Esophagus squamous epithelium (tissue), 4 donors: Measurements from ENCODE around the gene LBHD2.

ENCODE experiments used
- POLR2A ChIP-seq, 4 donors: fragments of 450-650 bp; IDR thresholded peaks; one replicate each; pipeline ENCODE4 v1.6.1; 2017; ENCODE audit warnings: antibody characterized with exemption in 4 of 4, mild to moderate bottlenecking in 4 of 4, moderate library complexity in 3 of 4
- TF ChIP-seq, protein P1 (sequence below), 6 experiments: fragments of 450-650 bp in 4 of 6; fragments of 200-600 bp in 2 of 6; sonication (generic) in 2 of 6; IDR thresholded peaks; one replicate each; pipeline ENCODE4 v1.5.1; 2016 to 2019; ENCODE audit warnings: antibody characterized with exemption in 6 of 6, mild to moderate bottlenecking in 4 of 6, moderate library complexity in 4 of 6

DNA sequence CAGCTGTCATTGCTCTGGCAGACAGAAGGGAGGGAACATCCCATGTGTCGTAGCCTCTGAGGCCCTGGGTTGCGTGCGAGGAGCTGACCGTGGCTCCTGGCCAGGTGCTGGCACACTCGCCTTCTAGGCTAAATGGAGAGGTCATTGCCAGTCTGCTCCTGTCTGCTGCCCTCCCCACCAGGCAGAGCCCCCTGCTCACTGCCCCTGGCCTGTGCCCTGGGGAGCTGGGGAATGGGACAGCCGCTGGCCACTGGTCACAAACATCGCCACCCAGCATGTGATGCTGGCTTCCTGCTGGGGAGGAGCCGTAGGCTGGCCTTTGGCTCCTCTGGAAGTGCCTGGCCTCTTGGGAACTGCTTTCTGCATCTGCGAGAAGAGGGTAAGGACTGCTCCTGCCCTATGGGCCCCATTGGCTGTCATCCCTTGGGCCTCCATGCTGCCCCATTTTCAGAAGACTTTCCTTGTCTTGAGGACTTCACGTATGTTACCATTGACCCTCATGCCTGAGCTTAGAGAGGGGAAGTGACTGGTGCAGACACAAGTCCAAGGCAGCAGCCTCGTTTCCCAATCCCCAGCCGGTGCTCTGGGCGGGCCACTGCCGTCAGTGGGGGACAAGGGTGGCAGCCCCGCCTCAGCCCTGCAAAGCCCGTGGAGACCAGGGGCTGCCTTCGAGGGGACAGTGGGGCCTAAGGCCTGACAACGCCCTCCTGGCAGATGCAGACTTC lies 37.3 kb downstream of the LBHD2 start:
- TF ChIP-seq, protein P1, sequence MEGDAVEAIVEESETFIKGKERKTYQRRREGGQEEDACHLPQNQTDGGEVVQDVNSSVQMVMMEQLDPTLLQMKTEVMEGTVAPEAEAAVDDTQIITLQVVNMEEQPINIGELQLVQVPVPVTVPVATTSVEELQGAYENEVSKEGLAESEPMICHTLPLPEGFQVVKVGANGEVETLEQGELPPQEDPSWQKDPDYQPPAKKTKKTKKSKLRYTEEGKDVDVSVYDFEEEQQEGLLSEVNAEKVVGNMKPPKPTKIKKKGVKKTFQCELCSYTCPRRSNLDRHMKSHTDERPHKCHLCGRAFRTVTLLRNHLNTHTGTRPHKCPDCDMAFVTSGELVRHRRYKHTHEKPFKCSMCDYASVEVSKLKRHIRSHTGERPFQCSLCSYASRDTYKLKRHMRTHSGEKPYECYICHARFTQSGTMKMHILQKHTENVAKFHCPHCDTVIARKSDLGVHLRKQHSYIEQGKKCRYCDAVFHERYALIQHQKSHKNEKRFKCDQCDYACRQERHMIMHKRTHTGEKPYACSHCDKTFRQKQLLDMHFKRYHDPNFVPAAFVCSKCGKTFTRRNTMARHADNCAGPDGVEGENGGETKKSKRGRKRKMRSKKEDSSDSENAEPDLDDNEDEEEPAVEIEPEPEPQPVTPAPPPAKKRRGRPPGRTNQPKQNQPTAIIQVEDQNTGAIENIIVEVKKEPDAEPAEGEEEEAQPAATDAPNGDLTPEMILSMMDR (IDR thresholded peaks at IDR 0.05), result no peak
- peak in 1 of 4 donors; percentile 25 for TF ChIP-seq POLR2A (IDR thresholded peaks at IDR 0.05)
